Effector CD8-positive, alpha-beta T cell (primary cell): ENCODE results near the gene CLEC6A.
"Not testable (repeated sequence)": the region's sequence is repeated elsewhere in the genome, so short reads cannot be mapped to it uniquely, and the experiment has no call there.

Experiments
- DNase-seq: peaks from one replicate; lab custom pipeline; 2025; lab: John Stamatoyannopoulos, UW

The CLEC6A gene

DNA sequence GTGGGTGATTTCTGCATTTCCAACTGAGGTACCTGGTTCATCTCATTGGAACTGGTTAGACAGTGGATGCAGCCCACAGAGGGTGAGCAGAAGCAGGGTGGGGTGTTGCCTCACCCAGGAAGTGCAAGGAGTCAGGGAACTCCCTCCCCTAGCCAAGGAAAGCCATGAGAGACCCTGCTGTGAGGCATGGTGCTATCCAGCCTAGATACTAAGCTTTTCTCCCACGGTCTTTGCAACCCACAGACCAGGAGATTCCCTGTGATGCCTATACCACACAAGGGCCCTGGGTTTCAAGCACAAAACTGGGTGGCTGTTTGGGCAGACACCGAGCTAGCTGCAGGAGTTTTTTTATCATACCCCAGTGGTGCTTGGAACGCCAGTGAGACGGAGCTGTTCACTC is 39.9 kb downstream of the CLEC6A start:
- DNase-seq = not testable (repeated sequence)

DNA sequence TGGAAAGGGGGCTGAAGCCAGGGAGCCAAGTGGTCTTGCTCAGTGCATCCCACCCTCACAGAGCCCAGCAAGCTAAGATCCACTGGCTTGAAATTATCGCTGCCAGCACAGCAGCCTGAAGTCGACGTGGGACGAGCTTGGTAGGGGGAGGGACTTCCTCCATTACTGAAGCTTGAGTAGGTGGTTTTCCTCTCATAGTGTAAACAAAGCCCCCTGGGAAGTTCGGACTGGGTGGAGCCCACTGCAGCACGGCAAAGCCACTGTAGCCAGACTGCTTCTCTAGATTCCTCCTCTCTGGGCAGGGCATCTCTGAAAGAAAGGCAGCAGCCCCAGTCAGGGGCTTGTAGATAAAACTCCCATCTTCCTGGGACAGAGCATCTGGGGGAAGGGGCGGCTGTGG is 40.3 kb downstream of the CLEC6A start:
- not testable (repeated sequence) for DNase-seq

DNA sequence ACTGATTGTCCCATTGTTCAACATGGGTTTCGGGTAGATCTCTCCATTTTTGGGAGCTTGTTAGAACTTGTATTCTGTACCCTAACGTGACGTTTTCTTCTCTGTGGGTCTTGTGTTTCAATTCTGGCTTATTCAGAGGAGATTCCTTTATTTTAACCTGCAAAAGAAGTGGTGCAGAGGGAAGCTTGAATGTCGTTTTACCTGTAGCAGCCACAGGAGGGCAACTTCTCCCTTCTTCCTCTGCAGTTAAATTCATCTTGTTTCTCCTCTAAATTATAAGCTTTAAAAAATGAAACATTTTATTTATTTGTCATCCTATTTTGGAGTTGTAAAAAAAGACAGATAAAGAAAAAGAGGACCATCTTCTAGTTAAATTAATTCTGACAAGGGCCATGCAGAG is 43.9 kb downstream of the CLEC6A start:
- DNase-seq = no peak

DNA sequence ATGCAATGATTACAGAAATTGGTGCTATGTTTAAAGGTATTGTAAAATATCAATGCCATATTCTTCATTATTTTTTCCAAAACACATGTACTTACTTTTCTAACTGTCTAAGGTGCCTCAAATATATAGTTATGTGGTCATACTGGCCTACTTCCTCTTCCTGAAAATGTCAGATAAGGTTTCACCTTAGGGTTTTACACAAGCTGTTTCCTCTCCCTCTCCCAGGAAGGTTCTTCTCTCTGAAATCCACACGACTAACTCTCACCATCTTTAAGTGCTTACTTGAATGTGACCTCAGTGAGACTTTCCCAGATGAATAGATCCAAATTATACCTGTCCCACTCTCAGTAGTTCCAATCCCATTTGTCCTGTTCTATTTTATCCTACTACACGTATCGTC is 46.0 kb downstream of the CLEC6A start:
- DNase-seq = no peak

DNA sequence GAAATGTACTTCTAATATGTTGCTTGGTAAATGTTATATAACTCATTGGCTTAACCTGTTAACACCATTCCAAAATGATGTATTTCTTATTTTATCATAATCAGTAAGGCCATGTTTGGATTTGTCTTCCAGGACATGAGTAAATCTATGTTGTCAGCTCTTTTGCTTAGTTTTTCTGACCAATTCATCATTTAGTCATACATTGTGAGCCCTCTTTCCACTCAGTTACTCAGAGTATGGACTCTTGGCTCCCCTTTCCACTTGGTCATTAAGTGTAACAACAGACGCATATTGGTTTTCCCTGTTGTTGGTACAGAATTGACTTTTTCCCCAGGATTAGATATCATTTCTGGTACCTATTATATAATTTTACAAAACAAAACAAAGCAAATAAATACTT is 48.6 kb downstream of the CLEC6A start:
- DNase-seq = no peak

DNA sequence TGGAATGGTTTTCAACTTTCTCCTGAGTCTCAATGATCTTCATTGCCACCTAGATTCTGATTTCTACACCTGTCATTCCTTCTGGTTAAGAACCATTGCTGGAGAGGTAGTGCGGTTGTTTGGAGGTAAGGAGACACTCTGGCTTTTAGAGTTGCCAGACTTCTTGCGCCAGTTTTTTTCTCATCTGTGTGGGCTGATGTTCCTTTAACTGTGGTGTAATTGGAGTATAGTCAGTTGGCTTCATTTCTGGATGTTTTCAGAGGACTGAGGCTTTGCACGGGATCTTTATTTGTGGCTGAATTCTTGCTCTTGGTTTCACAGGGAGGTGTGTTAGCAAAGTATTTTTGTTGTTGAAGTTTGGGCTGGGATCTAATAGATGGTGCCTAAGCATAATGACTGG is 51.8 kb downstream of the CLEC6A start:
- no peak for DNase-seq

DNA sequence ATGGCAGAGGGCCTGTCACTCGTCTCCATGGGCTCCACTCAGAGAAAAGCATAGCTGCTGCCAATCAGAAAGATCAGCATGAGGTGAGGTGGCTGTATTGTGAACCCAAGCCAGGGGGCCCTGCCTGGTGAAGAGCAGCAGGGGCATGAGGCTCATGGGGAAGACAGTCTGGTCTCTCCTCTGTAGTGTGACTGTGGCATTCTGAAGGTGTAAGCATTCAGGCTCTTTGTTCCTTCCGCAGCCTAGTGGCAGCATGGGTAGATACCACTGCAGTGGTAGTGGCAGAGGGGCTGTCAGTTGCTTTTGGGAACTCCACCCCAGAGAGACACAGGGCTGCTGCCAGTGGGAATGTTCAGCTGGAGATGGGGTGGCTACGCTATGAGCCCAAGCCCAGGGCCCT is 52.5 kb downstream of the CLEC6A start:
- DNase-seq = no peak

DNA sequence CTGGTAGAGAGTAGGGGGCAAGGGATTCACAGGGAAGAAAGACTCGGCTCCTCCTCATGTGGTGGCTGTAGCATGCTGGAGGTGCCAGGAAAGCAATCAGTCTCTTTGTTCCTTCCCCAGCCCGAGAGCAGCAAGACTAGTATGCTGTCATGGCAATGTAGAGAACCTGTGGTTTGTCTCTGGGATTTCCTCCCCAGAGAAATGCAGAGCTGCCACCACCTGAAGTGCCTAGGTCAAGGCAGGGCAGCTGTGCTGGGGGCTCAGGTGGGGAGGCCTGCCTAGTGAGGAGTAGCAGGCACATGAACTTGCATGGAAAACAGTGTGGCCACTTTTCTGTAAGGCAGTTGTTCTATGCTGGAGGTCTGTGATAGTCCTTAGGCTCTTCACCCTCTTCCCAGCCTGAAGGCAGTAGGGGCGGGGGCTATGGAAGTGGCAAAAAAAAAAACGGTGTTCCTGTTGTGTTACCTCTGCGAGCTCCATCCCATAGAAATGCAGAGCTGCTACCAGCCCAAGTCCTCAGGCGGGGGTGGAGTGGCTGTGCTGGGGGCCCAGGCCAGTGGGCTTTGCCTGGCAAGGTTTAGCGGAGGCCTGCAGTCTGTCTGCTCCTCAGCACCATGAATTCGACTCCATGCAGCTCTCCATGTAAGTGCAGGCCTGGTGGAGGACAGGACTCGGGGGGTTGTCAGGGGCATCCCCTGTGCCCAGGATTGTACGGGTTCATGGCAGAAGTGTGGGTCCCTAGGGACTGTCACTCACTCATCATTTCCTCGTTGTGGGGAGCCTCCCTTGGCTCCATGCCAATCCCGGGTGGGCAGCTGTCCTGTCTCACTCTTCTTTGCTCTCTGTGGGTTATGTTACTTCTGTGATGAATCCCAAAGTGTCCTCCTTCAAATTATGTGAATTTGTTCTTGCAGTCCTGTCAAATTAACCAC is 53.4 kb downstream of the CLEC6A start:
- DNase-seq = no peak

DNA sequence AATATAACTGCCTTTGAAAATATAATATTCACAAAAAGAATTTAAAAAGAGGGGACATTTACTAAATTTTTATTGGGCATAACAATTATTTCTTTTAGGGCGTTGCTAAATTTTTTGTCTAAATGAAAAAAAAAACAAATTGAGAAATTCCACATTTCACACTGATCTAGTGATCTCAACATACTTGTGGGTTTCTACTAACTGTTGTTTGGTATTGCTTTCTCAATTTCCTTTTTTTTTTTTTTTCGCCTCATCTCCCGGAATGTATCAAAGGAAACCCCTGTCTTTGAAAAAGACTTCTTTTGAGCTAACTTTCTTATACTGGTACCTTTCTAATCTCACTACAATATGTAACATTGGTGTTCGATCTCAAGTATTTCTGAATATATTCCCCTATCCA is 57.5 kb downstream of the CLEC6A start, which contains the start of gene CLEC4D:
Gene CLEC4D, plus strand, starts transcription at position 248 of the 400 bp plus-strand sequence. CDS start 230 bp downstream, outside the sequence.
- no peak for DNase-seq

DNA sequence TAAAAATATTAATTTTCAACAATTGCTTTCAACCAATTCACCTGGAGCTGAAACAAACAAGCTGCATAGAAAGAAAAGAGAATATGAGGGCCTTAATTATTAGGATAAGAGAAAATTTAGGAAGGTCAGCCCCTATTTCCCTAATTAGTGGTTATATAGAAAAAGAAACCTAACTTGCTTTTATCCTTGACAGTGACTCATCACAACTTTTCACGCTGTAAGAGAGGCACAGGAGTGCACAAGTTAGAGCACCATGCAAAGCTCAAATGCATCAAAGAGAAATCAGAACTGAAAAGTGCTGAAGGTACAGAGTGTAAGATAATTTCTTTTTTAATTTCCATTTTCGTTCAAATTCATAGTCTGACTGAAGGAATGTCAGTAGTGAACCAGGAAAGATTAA is 62.2 kb downstream of the CLEC6A start:
- no peak for DNase-seq

DNA sequence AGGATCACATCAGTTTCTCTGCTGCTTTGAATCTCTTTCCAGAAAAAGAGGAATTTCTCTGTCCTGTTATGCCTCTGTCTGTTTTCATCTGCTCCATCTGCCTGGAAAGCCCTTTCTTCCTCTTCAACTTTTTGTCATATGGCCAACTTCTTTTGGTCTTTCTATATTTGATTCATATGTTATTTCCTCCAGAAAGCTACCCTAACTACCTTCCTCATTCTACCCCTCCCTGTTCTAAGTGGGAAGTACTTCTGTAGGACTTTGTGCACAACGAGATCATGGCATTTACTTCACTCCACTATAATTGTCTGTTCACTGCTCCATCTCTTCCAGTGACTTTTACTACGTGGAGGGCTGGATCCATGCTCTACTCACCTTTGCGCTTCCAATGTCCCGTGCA is 63.4 kb downstream of the CLEC6A start:
- no peak for DNase-seq

DNA sequence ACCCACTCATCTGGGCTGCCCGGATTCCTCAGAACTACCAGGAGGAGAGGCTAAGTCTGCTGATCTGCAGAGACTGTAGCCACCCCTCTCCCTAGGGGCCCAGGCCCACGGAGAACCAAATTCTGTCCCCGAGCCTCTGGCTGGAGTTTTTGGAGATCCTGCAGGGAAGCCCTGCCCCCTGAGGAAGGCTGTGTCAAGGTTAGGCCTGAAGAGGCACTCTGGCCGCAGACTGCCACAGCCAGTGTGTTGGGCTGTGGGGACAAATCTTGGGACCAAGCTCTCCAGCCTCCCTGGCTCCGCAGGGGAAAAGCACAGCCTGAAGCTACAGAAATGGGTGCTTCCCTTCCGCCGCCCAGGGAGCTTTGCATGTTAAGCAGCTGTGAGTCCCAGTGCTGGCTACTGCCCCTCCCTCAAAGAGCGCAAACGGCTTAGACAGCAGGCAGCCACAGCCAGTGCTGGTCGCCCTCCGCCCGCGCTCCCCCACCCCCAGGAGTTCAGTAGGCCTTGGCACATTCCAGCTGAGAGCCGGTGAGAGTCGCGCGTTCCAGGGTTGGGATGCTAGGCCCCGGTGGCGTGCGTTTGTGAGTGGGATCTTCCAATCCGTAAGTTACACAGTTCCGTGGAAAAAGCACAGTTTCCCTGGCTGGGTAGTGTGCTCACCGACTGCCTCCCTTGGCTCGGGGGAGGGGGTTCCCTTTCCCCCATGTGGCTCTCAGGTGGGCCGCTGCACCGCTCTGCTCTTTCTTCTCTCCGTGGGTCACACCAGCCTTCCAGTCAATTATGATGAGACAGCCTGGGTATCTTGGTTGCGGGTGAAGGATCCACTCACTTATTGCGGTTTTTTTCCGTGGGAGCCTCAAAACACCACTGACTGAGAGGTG is 71.7 kb downstream of the CLEC6A start:
- no peak for DNase-seq
